ENCODE data around the gene PGRMC1. TPM values are rescaled to one million over a fixed set of nuclear protein-coding genes. Genes with fewer than 3 reads are reported as not detected.

PGRMC1 gene
- total and polyA plus RNA-seq, 2 donors (not counting 1 experiment from before 2014, with no cell fraction given) = 127 to 201 TPM

DNA sequence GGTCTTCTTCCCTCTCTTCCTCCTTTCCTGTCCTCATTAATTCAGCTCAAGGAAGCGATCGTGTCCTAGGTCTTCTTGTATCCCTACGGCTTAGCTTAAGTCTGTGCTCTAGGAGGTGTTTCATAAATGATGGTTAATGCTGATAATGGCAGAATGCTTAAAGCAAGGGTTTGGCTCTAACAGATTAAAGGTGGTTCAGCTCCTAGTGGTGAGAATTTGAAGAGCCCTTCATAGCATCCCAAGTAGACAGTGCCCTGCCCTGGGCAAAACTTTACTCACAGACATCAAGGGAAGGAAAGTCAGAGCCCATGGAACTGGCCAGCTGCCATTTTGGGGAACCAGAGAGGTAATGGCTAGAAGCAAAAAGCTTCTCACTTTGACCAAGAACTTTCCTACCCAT lies 47.0 kb upstream of the PGRMC1 start:
- no peaks in the 10 kb centered on the region for H3K27me3 ChIP-seq (ENCODE audit: control insufficient read depth, insufficient read depth, low read length)
- no peak overlapping the region for H3K9ac ChIP-seq (ENCODE audit: insufficient read depth, low read length)
- no peak overlapping the region for H3K4me2 ChIP-seq (ENCODE audit: extremely low read depth, insufficient read depth, low read length)
- no peaks in the 10 kb centered on the region for H3K9me3 ChIP-seq (ENCODE audit: control insufficient read depth, insufficient read depth, low read depth, low read length)
- TF ChIP-seq, protein P1, sequence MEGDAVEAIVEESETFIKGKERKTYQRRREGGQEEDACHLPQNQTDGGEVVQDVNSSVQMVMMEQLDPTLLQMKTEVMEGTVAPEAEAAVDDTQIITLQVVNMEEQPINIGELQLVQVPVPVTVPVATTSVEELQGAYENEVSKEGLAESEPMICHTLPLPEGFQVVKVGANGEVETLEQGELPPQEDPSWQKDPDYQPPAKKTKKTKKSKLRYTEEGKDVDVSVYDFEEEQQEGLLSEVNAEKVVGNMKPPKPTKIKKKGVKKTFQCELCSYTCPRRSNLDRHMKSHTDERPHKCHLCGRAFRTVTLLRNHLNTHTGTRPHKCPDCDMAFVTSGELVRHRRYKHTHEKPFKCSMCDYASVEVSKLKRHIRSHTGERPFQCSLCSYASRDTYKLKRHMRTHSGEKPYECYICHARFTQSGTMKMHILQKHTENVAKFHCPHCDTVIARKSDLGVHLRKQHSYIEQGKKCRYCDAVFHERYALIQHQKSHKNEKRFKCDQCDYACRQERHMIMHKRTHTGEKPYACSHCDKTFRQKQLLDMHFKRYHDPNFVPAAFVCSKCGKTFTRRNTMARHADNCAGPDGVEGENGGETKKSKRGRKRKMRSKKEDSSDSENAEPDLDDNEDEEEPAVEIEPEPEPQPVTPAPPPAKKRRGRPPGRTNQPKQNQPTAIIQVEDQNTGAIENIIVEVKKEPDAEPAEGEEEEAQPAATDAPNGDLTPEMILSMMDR (conservative IDR thresholded peaks at IDR 0.05 in 1 of 2, IDR thresholded peaks at IDR 0.05 in 1 of 2; ENCODE audit: low read depth in 1 of 2, low read length in 2 of 2) = no peak
- TF ChIP-seq EZH2 (IDR thresholded peaks at IDR 0.05; ENCODE audit: low read length, missing control alignments) = no peak
- no peak overlapping the region for H3K27ac ChIP-seq (ENCODE audit: insufficient read depth, low read length)
- no peaks in the 10 kb centered on the region for H3K36me3 ChIP-seq (ENCODE audit: control insufficient read depth, insufficient read depth, low read length)
- DNase-seq (ENCODE audit: low read depth in 2 of 2) = no peak
- H3K4me1 ChIP-seq (ENCODE audit: control insufficient read depth, extremely low read depth, insufficient read depth, low read length) = no peaks in the 10 kb centered on the region
- H3K4me3 ChIP-seq (replicated peaks in 1 of 4; ENCODE audit: control extremely low read depth in 1 of 4, insufficient read depth in 1 of 4, low read depth in 3 of 4, low read length in 4 of 4) = no peak overlapping the region
- H4K20me1 ChIP-seq (ENCODE audit: control insufficient read depth, extremely low read depth, insufficient read depth, low read length) = no peaks in the 10 kb centered on the region
- H2AFZ ChIP-seq (ENCODE audit: low read length) = no peak overlapping the region
- no peaks in the 10 kb centered on the region for H3K79me2 ChIP-seq (ENCODE audit: control insufficient read depth, insufficient read depth, low read length)

DNA sequence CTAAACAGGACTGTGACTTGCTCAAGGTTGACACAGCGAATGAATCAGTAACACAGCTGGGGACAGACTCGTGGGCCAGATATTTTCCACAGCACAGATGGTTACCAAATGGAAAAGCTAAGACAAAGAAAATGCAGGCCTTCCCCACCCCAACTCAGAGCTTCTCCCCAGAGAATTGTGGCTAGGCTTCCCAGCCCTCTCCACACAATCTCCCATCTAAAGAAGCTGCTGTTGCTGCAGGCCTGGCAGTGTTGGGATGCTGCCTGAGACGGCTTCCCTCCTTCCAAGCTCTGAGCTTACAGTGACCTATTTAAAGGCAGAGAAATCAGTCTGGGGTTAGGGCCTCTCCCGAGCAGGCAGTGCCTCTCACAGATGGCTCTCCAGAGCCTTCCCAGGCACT lies 46.5 kb upstream of the PGRMC1 start:
- Histone ChIP-seq H4K20me1 (ENCODE audit: control insufficient read depth, extremely low read depth, insufficient read depth, low read length) (no peaks in the 10 kb centered on the region), H3K9me3 (ENCODE audit: control insufficient read depth, insufficient read depth, low read depth, low read length) (no peaks in the 10 kb centered on the region), H3K4me3 (replicated peaks in 1 of 4; ENCODE audit: control extremely low read depth in 1 of 4, insufficient read depth in 1 of 4, low read depth in 3 of 4, low read length in 4 of 4) (no peak overlapping the region), H3K9ac (ENCODE audit: insufficient read depth, low read length) (no peak overlapping the region), H3K4me1 (ENCODE audit: control insufficient read depth, extremely low read depth, insufficient read depth, low read length) (no peaks in the 10 kb centered on the region), H3K27ac (ENCODE audit: insufficient read depth, low read length) (no peak overlapping the region), H3K36me3 (ENCODE audit: control insufficient read depth, insufficient read depth, low read length) (no peaks in the 10 kb centered on the region), H3K79me2 (ENCODE audit: control insufficient read depth, insufficient read depth, low read length) (no peaks in the 10 kb centered on the region), H2AFZ (ENCODE audit: low read length) (no peak overlapping the region), H3K27me3 (ENCODE audit: control insufficient read depth, insufficient read depth, low read length) (no peaks in the 10 kb centered on the region), H3K4me2 (ENCODE audit: extremely low read depth, insufficient read depth, low read length) (no peak overlapping the region)
- TF ChIP-seq, protein P1 (conservative IDR thresholded peaks at IDR 0.05 in 1 of 2, IDR thresholded peaks at IDR 0.05 in 1 of 2; ENCODE audit: low read depth in 1 of 2, low read length in 2 of 2) = no peak
- TF ChIP-seq EZH2 (IDR thresholded peaks at IDR 0.05; ENCODE audit: low read length, missing control alignments) = no peak
- peak in 1 of 2 donors; percentile 18 for DNase-seq (ENCODE audit: low read depth in 2 of 2)

DNA sequence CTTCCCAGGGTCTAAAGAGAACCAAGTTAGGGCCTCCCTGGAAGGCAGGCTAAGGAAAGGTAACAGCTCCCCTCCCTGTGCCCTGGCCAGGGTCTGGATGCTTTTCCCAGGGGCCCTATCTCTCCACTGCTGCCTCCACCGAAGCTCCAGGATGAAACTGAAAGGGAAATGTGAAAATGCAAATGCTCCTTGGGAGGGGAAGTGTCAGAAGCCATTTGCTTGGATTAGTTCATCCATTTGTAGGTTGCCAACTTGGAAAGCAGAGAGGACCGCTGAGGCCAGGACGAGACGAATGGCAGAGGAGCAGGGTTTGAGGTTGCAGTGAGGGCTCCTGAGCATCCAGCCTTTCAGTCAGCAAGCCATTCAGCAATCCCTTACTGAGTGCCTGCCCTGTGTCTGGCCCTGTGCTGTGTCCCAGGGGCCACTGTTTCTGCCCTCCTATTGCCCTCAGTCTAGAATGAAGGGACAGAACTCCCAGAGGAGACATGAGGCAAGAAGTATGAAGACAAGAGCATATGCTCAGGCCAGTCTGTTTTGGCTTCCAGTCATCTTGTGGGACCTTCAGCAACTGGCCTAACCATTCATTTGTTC lies 45.9 kb upstream of the PGRMC1 start:
- no peaks in the 10 kb centered on the region for H3K36me3 ChIP-seq (ENCODE audit: control insufficient read depth, insufficient read depth, low read length)
- TF ChIP-seq, protein P1 (conservative IDR thresholded peaks at IDR 0.05 in 1 of 2, IDR thresholded peaks at IDR 0.05 in 1 of 2; ENCODE audit: low read depth in 1 of 2, low read length in 2 of 2) = no peak
- TF ChIP-seq EZH2 (IDR thresholded peaks at IDR 0.05; ENCODE audit: low read length, missing control alignments) = no peak
- H3K4me3 ChIP-seq (replicated peaks in 1 of 4; ENCODE audit: control extremely low read depth in 1 of 4, insufficient read depth in 1 of 4, low read depth in 3 of 4, low read length in 4 of 4) = no peak overlapping the region
- no peaks in the 10 kb centered on the region for H3K27me3 ChIP-seq (ENCODE audit: control insufficient read depth, insufficient read depth, low read length)
- no peaks in the 10 kb centered on the region for H3K9me3 ChIP-seq (ENCODE audit: control insufficient read depth, insufficient read depth, low read depth, low read length)
- H3K4me1 ChIP-seq (ENCODE audit: control insufficient read depth, extremely low read depth, insufficient read depth, low read length) = no peaks in the 10 kb centered on the region
- peak overlapping the region; percentile 35 for H3K4me2 ChIP-seq (ENCODE audit: extremely low read depth, insufficient read depth, low read length)
- H4K20me1 ChIP-seq (ENCODE audit: control insufficient read depth, extremely low read depth, insufficient read depth, low read length) = no peaks in the 10 kb centered on the region
- H3K27ac ChIP-seq (ENCODE audit: insufficient read depth, low read length) = no peak overlapping the region
- no peak for DNase-seq (ENCODE audit: low read depth in 2 of 2)
- H3K79me2 ChIP-seq (ENCODE audit: control insufficient read depth, insufficient read depth, low read length) = no peaks in the 10 kb centered on the region
- no peak overlapping the region for H3K9ac ChIP-seq (ENCODE audit: insufficient read depth, low read length)
- H2AFZ ChIP-seq (ENCODE audit: low read length) = no peak overlapping the region
